GM23248 (cell line): Measurements from ENCODE around the gene ACSF2. TPM values are rescaled to one million over a fixed set of nuclear protein-coding genes. Genes with fewer than 3 reads are reported as not detected.

Experiments used
- DNase-seq: peaks from one replicate; pipeline ENCODE4 v3.0.0-alpha.2; 2015
- H2AFZ ChIP-seq: fragments of 200-600 bp; sonication (generic); 2 replicates; pipeline ENCODE4 v1.6.1; 2016; ENCODE audit warnings: antibody characterized with exemption
- H3F3A ChIP-seq: fragments of 200-600 bp; sonication (generic); 2 replicates; pipeline ENCODE4 v1.6.1; 2016; ENCODE audit warnings: mild to moderate bottlenecking, antibody characterized with exemption, mixed run types; ENCODE audit not compliant: insufficient read depth
- H3K27ac ChIP-seq: fragments of 200-600 bp; sonication (generic); 2 replicates; pipeline ENCODE4 v1.5.1; 2016; ENCODE audit warnings: mild to moderate bottlenecking
- H3K27me3 ChIP-seq: fragments of 200-600 bp; sonication (generic); replicated peaks from 2 replicates; pipeline ENCODE4 v1.6.1; 2016; ENCODE audit warnings: mild to moderate bottlenecking; ENCODE audit not compliant: insufficient read depth
- H3K36me3 ChIP-seq: fragments of 200-600 bp; sonication (generic); 2 replicates; pipeline ENCODE4 v1.6.1; 2016; ENCODE audit warnings: low read depth, mild to moderate bottlenecking
- H3K4me1 ChIP-seq: fragments of 200-600 bp; sonication (generic); 2 replicates; pipeline ENCODE4 v1.6.1; 2016; ENCODE audit warnings: mild to moderate bottlenecking; ENCODE audit not compliant: insufficient read depth
- H3K4me2 ChIP-seq: fragments of 200-600 bp; sonication (generic); one replicate; pipeline ENCODE4 v1.6.1; 2016; ENCODE audit warnings: mild to moderate bottlenecking; ENCODE audit not compliant: unreplicated experiment
- H3K4me3 ChIP-seq: fragments of 200-600 bp; sonication (generic); 2 replicates; pipeline ENCODE4 v1.5.1; 2016; ENCODE audit warnings: mild to moderate bottlenecking
- H3K79me2 ChIP-seq: fragments of 200-600 bp; sonication (generic); 2 replicates; pipeline ENCODE4 v1.6.1; 2016; ENCODE audit warnings: mild to moderate bottlenecking; ENCODE audit not compliant: insufficient read depth
- H3K9ac ChIP-seq: fragments of 200-600 bp; sonication (generic); 2 replicates; pipeline ENCODE4 v1.6.1; 2016; ENCODE audit warnings: mild to moderate bottlenecking
- H3K9me2 ChIP-seq: fragments of 200-600 bp; sonication (generic); 2 replicates; pipeline ENCODE4 v1.6.1; 2016; ENCODE audit warnings: mixed run types, mild to moderate bottlenecking, moderate library complexity; ENCODE audit not compliant: insufficient read depth
- H3K9me3 ChIP-seq: fragments of 200-600 bp; sonication (generic); one replicate; pipeline ENCODE4 v1.6.1; 2017; ENCODE audit warnings: low read depth
- H4K20me1 ChIP-seq: fragments of 200-600 bp; sonication (generic); 2 replicates; pipeline ENCODE4 v1.6.0; 2016; ENCODE audit not compliant: insufficient read depth
- EZH2 ChIP-seq: fragments of 200-600 bp; sonication (generic); IDR thresholded peaks from 2 replicates; pipeline ENCODE4 v1.6.1; 2018; ENCODE audit warnings: antibody characterized with exemption, mild to moderate bottlenecking; ENCODE audit not compliant: insufficient read depth, poor library complexity, severe bottlenecking
- EZH2phosphoT487 ChIP-seq: fragments of 200-600 bp; sonication (generic); IDR thresholded peaks from 2 replicates; pipeline ENCODE4 v1.6.1; 2018; ENCODE audit warnings: antibody characterized with exemption, moderate library complexity, mild to moderate bottlenecking, low read depth; ENCODE audit not compliant: insufficient read depth
- whole genome bisulfite sequencing, 2 experiments: methylation state at CpG; one replicate each; pipeline ENCODE4 v1.1.6; 2015 to 2017; ENCODE audit warnings: low lambda C conversion rate in 2 of 2, low coverage in 1 of 2; ENCODE audit errors: missing lambda C conversion rate in 2 of 2; 5-methylcytosine and 5-hydroxymethylcytosine counted together
- in situ Hi-C: fragments of 300-500 bp; cut with MboI; formaldehyde crosslinking; loops from 2 replicates; pipeline ENCODE4 v1.15.0; 2020
- polyA plus RNA-seq: library from polyadenylated mRNA; unstranded; fragments of >200 nt; fragmentation: Nextera tagmentation; extraction: Ambion mirVana; gene quantifications from 2 replicates; pipeline ENCODE4 v1.2.1, GENCODE V29; 2016
- total RNA-seq: library from RNA; depleted of rRNA; stranded (reverse); fragments of >200 nt; shearing (Covaris generic); gene quantifications from 2 replicates; pipeline ENCODE4 v1.2.3, GENCODE V29; 2014

ACSF2 gene
- total and polyA plus RNA-seq, 2 experiments from 2014 or later: 3.7 to 8.6 TPM

- no peaks in the 10 kb centered on the region for H3K36me3 ChIP-seq
- H4K20me1 ChIP-seq: no peaks in the 10 kb centered on the region
- WGBS, 2 experiments: 63 to 70% methylated on average over 2 of the region's 2 CpGs
- TF ChIP-seq EZH2phosphoT487 (no peak), EZH2 (no peak)
- H3K27ac ChIP-seq: no peak overlapping the region
- H3K9ac ChIP-seq: no peak overlapping the region
- H3K4me2 ChIP-seq: no peak overlapping the region
- H3K79me2 ChIP-seq: no peaks in the 10 kb centered on the region
- DNase-seq: no peak
- no peaks in the 10 kb centered on the region for H3K4me1 ChIP-seq
- H3K27me3 ChIP-seq: no peaks in the 10 kb centered on the region
- in situ Hi-C loops: no loop called here
- H2AFZ ChIP-seq: no peak overlapping the region
- no peaks in the 10 kb centered on the region for H3F3A ChIP-seq
- H3K9me2 ChIP-seq: no peaks in the 10 kb centered on the region
- no peak overlapping the region for H3K4me3 ChIP-seq
- H3K9me3 ChIP-seq: no peaks in the 10 kb centered on the region
These were observed 22.6 kb downstream of the ACSF2 start for GRCh38 chr17:50448643-50449042.

GRCh38 chr17:50451943-50452629 lies 26.1 kb downstream of the ACSF2 start:
- H3K79me2 ChIP-seq: no peaks in the 10 kb centered on the region
- DNase-seq: no peak
- no peaks in the 10 kb centered on the region for H3K9me2 ChIP-seq
- H3K27me3 ChIP-seq: no peaks in the 10 kb centered on the region
- no peak for TF ChIP-seq EZH2phosphoT487
- no peak for TF ChIP-seq EZH2
- in situ Hi-C loops: no loop called here
- no peaks in the 10 kb centered on the region for H3F3A ChIP-seq
- H3K4me1 ChIP-seq: no peaks in the 10 kb centered on the region
- no peak overlapping the region for H3K4me3 ChIP-seq
- no peak overlapping the region for H3K27ac ChIP-seq
- no peak overlapping the region for H3K4me2 ChIP-seq
- H3K36me3 ChIP-seq: no peaks in the 10 kb centered on the region
- no peak overlapping the region for H2AFZ ChIP-seq
- WGBS, 2 experiments: 70 to 74% methylated on average over 7 of the region's 7 CpGs
- H3K9me3 ChIP-seq: no peaks in the 10 kb centered on the region
- H4K20me1 ChIP-seq: no peaks in the 10 kb centered on the region
- H3K9ac ChIP-seq: no peak overlapping the region

- TF ChIP-seq EZH2phosphoT487 (no peak), EZH2 (no peak)
- WGBS, 2 experiments: 78% methylated on average over 10 of the region's 10 CpGs
- H2AFZ ChIP-seq: no peak overlapping the region
- H3K36me3 ChIP-seq: no peaks in the 10 kb centered on the region
- no peaks in the 10 kb centered on the region for H3K79me2 ChIP-seq
- H3K9me2 ChIP-seq: no peaks in the 10 kb centered on the region
- no peak overlapping the region for H3K27ac ChIP-seq
- H3K9me3 ChIP-seq: no peaks in the 10 kb centered on the region
- no peak overlapping the region for H3K4me2 ChIP-seq
- no peaks in the 10 kb centered on the region for H3F3A ChIP-seq
- H3K9ac ChIP-seq: no peak overlapping the region
- H3K27me3 ChIP-seq: no peaks in the 10 kb centered on the region
- H3K4me1 ChIP-seq: no peaks in the 10 kb centered on the region
- DNase-seq: peak; percentile 35
- H4K20me1 ChIP-seq: no peaks in the 10 kb centered on the region
- in situ Hi-C loops: no loop called here
- H3K4me3 ChIP-seq: no peak overlapping the region
These were observed 26.7 kb downstream of the ACSF2 start for GRCh38 chr17:50452630-50453300.

- Histone ChIP-seq H3K9me3 (no peaks in the 10 kb centered on the region), H3K9ac (no peak overlapping the region), H3K27me3 (no peaks in the 10 kb centered on the region), H2AFZ (no peak overlapping the region), H3K4me2 (no peak overlapping the region), H3K4me1 (no peaks in the 10 kb centered on the region), H3K4me3 (no peak overlapping the region), H3K9me2 (no peaks in the 10 kb centered on the region), H3K27ac (no peak overlapping the region), H4K20me1 (no peaks in the 10 kb centered on the region), H3K36me3 (no peaks in the 10 kb centered on the region), H3K79me2 (no peaks in the 10 kb centered on the region), H3F3A (no peaks in the 10 kb centered on the region)
- 88 to 89% methylated on average over 3 of the region's 3 CpGs for WGBS, 2 experiments
- TF ChIP-seq EZH2phosphoT487: no peak
- TF ChIP-seq EZH2: no peak
- no peak for DNase-seq
- in situ Hi-C loops: no loop called here
These were observed 27.9 kb downstream of the ACSF2 start for GRCh38 chr17:50453901-50454300.
